OCI-LY3 (cell line): ENCODE results near the gene OXNAD1.

Source experiments
- H2AFZ ChIP-seq: fragments of 200-600, 300-600 bp; shearing (Covaris generic); 2 replicates; pipeline ENCODE4 v1.6.0; 2014; ENCODE audit warnings: antibody characterized with exemption, low read depth, low read length
- H3K27ac ChIP-seq: fragments of 200-600, 300-600 bp; sonication (generic); 2 replicates; pipeline ENCODE4 v1.5.1; 2014; ENCODE audit warnings: mild to moderate bottlenecking, low read length, moderate library complexity, mixed read lengths
- H3K27me3 ChIP-seq: fragments of 200-600, 300-600 bp; sonication (generic); 2 replicates; pipeline ENCODE4 v1.6.1; 2014; ENCODE audit warnings: low read depth, low read length, mixed read lengths
- H3K36me3 ChIP-seq: fragments of 200-600, 300-600 bp; sonication (generic); replicated peaks from 2 replicates; pipeline ENCODE3; 2014; ENCODE audit warnings: low read depth, low read length, mixed read lengths
- H3K4me1 ChIP-seq: fragments of 300-600, 200-600 bp; sonication (generic); 2 replicates; pipeline ENCODE4 v1.6.1; 2014; ENCODE audit warnings: low read length, mixed read lengths
- H3K4me2 ChIP-seq: fragments of 200-600, 300-600 bp; sonication (generic); 2 replicates; pipeline ENCODE4 v1.6.1; 2014; ENCODE audit warnings: low read length, mixed read lengths
- H3K4me3 ChIP-seq: fragments of 300-600, 200-600 bp; sonication (generic); 2 replicates; pipeline ENCODE4 v1.5.1; 2014; ENCODE audit warnings: antibody characterized with exemption, mild to moderate bottlenecking, low read length, moderate library complexity
- H3K79me2 ChIP-seq: fragments of 300-600, 200-600 bp; shearing (Covaris generic); 2 replicates; pipeline ENCODE4 v1.6.1; 2014; ENCODE audit warnings: mild to moderate bottlenecking, low read length, mixed read lengths
- H3K9ac ChIP-seq: fragments of 300-600, 200-600 bp; shearing (Covaris generic); 2 replicates; pipeline ENCODE4 v1.6.0; 2014; ENCODE audit warnings: mild to moderate bottlenecking, low read length, moderate library complexity
- H3K9me3 ChIP-seq: fragments of 200-600, 300-600 bp; shearing (Covaris generic); 2 replicates; pipeline ENCODE4 v1.6.1; 2014; ENCODE audit warnings: low read length, mixed read lengths; ENCODE audit not compliant: insufficient read depth
- H4K20me1 ChIP-seq: fragments of 200-600, 300-600 bp; sonication (generic); 2 replicates; pipeline ENCODE4 v1.6.1; 2016; ENCODE audit warnings: low read length, mixed read lengths; ENCODE audit not compliant: insufficient read depth
- EZH2phosphoT487 ChIP-seq: fragments of 200-600 bp; shearing (Covaris generic); IDR thresholded peaks from 2 replicates; pipeline ENCODE4 v1.6.1; 2018; ENCODE audit warnings: antibody characterized with exemption, mixed run types, low read depth
- TF ChIP-seq, protein P1 (sequence below): fragments of 200-600, 300-600 bp; sonication (generic); IDR thresholded peaks from 2 replicates; pipeline ENCODE4 v1.5.1; 2014; ENCODE audit warnings: antibody characterized with exemption, low read length, low read depth

OXNAD1 gene

DNA sequence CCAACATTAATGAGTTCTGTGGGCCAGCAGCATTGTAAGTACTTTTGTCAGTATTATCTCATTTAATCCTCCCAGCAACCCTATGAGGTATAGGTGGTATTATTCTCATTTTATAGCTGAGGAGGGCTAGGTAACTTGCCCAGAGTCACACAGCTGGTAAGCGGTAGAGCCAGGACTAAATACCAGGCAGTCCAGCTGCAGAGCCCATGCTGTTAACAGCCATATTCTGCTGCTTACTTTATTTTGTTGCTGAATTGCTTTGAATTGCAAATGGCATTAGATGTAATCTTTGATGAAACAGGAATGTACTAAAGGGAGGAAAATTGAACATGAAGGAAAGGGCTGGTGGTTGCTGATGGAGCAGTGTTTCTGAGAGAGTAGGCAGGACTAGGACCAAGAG lies 19.6 kb downstream of the OXNAD1 start:
- Histone ChIP-seq H3K4me2 (no peak overlapping the region), H3K27ac (no peak overlapping the region), H3K79me2 (no peaks in the 10 kb centered on the region; the same call in 1 of the 2 replicates), H3K4me1 (peaks cover 10% of the 10 kb centered on the region), H2AFZ (no peak overlapping the region), H3K36me3 (peaks cover 25% of the 10 kb centered on the region), H3K4me3 (no peak overlapping the region), H3K27me3 (no peaks in the 10 kb centered on the region), H3K9ac (no peak overlapping the region), H4K20me1 (peaks cover 12% of the 10 kb centered on the region), H3K9me3 (no peaks in the 10 kb centered on the region)
- no peak for TF ChIP-seq EZH2phosphoT487
- TF ChIP-seq, protein P1, sequence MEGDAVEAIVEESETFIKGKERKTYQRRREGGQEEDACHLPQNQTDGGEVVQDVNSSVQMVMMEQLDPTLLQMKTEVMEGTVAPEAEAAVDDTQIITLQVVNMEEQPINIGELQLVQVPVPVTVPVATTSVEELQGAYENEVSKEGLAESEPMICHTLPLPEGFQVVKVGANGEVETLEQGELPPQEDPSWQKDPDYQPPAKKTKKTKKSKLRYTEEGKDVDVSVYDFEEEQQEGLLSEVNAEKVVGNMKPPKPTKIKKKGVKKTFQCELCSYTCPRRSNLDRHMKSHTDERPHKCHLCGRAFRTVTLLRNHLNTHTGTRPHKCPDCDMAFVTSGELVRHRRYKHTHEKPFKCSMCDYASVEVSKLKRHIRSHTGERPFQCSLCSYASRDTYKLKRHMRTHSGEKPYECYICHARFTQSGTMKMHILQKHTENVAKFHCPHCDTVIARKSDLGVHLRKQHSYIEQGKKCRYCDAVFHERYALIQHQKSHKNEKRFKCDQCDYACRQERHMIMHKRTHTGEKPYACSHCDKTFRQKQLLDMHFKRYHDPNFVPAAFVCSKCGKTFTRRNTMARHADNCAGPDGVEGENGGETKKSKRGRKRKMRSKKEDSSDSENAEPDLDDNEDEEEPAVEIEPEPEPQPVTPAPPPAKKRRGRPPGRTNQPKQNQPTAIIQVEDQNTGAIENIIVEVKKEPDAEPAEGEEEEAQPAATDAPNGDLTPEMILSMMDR: no peak

DNA sequence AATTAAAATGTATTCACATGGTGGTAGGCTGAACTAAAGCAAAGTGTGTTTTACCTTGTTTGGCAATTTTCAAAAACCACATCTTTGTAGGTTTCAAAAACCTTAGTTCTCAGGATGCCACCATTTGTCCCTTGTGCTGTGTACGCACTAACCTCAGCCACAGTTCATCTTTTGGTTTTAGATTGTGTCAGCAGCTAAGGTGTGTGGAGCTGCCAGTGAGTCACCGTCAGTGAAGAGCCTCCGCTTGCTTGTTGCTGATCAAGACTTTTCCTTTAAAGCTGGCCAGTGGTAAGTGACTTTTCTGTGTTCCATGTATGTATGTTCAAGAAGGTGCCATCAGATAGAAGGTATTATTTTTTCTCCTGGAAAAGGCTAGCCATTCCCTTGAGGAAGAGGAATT lies 21.1 kb downstream of the OXNAD1 start:
- H4K20me1 ChIP-seq: peaks cover 20% of the 10 kb centered on the region
- H3K36me3 ChIP-seq: peaks cover 25% of the 10 kb centered on the region
- no peaks in the 10 kb centered on the region for H3K27me3 ChIP-seq
- H2AFZ ChIP-seq: no peak overlapping the region
- no peak overlapping the region for H3K4me3 ChIP-seq
- no peak overlapping the region for H3K4me2 ChIP-seq
- H3K9me3 ChIP-seq: no peaks in the 10 kb centered on the region
- H3K4me1 ChIP-seq: peaks cover 18% of the 10 kb centered on the region
- TF ChIP-seq, protein P1: no peak
- no peak for TF ChIP-seq EZH2phosphoT487
- peak overlapping the region; percentile 4; the same call in 1 of the 2 replicates for H3K27ac ChIP-seq
- no peak overlapping the region for H3K9ac ChIP-seq
- H3K79me2 ChIP-seq: no peaks in the 10 kb centered on the region; the same call in 1 of the 2 replicates

DNA sequence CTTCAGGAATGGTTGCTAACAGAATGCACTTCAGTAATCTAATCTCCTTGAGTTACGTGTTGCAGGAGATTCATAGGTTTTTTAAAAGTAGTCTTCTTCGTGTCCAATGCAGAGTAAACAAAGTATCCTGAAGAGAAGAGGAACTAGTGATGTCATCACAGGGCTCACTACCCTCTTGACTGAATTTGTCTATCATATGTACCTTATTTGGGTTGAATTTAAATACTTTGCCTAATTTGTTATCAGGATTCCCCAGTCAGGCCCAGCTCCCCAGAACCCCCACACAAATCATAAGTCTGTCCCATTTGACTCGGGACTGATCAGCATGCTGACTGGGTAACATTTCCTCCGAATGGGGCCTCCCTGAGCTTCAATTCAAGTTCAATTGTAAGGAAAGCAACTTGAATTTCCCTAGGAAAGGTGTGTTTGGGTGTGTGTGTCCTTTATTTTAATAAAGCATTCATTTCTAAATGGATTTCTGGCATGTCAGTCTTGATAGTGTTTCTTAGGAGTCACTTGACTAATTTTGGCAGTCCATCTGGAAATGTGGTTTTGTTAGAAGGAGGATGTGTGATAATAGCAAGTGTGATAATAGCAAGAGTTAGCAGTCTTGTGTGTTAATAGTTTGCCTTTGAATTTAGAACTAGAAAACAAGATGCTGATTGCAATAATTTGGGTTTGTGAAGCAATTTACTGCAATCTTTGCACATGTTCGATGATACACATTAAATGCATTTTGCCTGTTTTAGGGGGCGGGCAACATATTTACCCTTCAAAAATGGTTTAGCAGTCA lies 21.9 kb downstream of the OXNAD1 start:
- Histone ChIP-seq H3K79me2 (no peaks in the 10 kb centered on the region; the same call in 1 of the 2 replicates), H4K20me1 (peaks cover 21% of the 10 kb centered on the region), H3K9me3 (no peaks in the 10 kb centered on the region), H2AFZ (no peak overlapping the region), H3K27ac (peak overlapping the region; percentile 4; the same call in 1 of the 2 replicates), H3K36me3 (peaks cover 25% of the 10 kb centered on the region), H3K4me1 (peaks cover 23% of the 10 kb centered on the region), H3K27me3 (no peaks in the 10 kb centered on the region), H3K9ac (no peak overlapping the region), H3K4me3 (no peak overlapping the region), H3K4me2 (peak overlapping the region; percentile 30)
- TF ChIP-seq, protein P1: no peak
- TF ChIP-seq EZH2phosphoT487: no peak

DNA sequence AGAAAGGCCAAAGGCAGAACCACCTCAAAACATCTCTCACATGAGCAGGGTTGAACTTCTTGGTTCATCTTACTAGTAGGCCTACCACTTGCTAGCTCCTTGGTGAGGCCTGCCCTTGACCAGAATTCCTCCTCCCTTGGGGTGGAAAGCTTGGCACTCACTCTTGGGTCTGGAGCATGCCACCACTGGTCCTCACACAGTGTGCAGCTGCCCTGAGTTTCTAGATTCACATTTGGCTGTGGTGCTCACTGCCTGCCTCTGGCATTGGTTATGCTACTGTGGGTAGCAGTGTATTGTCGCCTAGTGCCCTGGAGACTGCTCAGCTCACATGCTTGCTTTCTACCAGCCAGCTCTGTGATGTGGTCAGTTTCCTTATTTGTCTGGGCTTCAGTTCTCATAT lies 23.7 kb downstream of the OXNAD1 start:
- TF ChIP-seq EZH2phosphoT487: no peak
- TF ChIP-seq, protein P1: no peak
- peaks cover 29% of the 10 kb centered on the region for H3K36me3 ChIP-seq
- H3K79me2 ChIP-seq: no peaks in the 10 kb centered on the region; the same call in 1 of the 2 replicates
- peaks cover 21% of the 10 kb centered on the region for H4K20me1 ChIP-seq
- H3K4me2 ChIP-seq: no peak overlapping the region
- peaks cover 23% of the 10 kb centered on the region for H3K4me1 ChIP-seq
- H2AFZ ChIP-seq: no peak overlapping the region
- no peak overlapping the region for H3K4me3 ChIP-seq
- H3K27me3 ChIP-seq: no peaks in the 10 kb centered on the region
- no peak overlapping the region for H3K9ac ChIP-seq
- H3K9me3 ChIP-seq: no peaks in the 10 kb centered on the region
- H3K27ac ChIP-seq: no peak overlapping the region
